HepG2 (cell line): ENCODE measurements around the gene RHD. TPM values are rescaled to one million over a fixed set of nuclear protein-coding genes. Genes with fewer than 3 reads are reported as not detected.
A peak's percentile ranks its signal among the peaks of the same experiment; 100 is the strongest.

ENCODE experiments used
- BORCS8-MEF2B ChIP-seq: sonication (generic); formaldehyde crosslinking; IDR thresholded peaks from 2 replicates; pipeline ENCODE4 v1.8.0; 2022; ENCODE audit warnings: mild to moderate bottlenecking, missing genetic modification reagents
- CBX1 ChIP-seq: IDR thresholded peaks from one replicate; pipeline ENCODE4 v1.6.1; 2016; ENCODE audit warnings: antibody characterized with exemption, low read depth
- ISX ChIP-seq: sonication (generic); formaldehyde crosslinking; conservative IDR thresholded peaks from 2 replicates; pipeline ENCODE4 v1.5.0; 2020; ENCODE audit warnings: missing genetic modification reagents
- JDP2 ChIP-seq: sonication (generic); formaldehyde crosslinking; IDR thresholded peaks from 2 replicates; pipeline ENCODE4 v1.8.1; 2022; ENCODE audit warnings: missing genetic modification reagents, borderline replicate concordance
- KLF16 ChIP-seq, 2 experiments: sonication (generic) in 1 of 2; formaldehyde crosslinking in 1 of 2; IDR thresholded peaks; 2 replicates each; pipeline versions ENCODE4 v1.6.1 to v1.8.0; 2016 to 2023; ENCODE audit warnings: missing genetic modification reagents in 2 of 2, missing compliant biosample characterization in 1 of 2
- MEIS1 ChIP-seq: sonication (generic); formaldehyde crosslinking; IDR thresholded peaks from 2 replicates; pipeline ENCODE4 v1.9.0; 2021; ENCODE audit warnings: mild to moderate bottlenecking, missing genetic modification reagents, moderate library complexity, borderline replicate concordance
- RBFOX2 ChIP-seq: fragments of 200-400 bp; formaldehyde crosslinking; IDR thresholded peaks from 2 replicates; pipeline ENCODE4 v1.6.1; 2017; ENCODE audit warnings: low read depth, mild to moderate bottlenecking, low read length
- REXO4 ChIP-seq: sonication (generic); formaldehyde crosslinking; IDR thresholded peaks from 2 replicates; pipeline ENCODE4 v1.8.0; 2022; ENCODE audit warnings: missing genetic modification reagents, mild to moderate bottlenecking, borderline replicate concordance
- RFXAP ChIP-seq: sonication (generic); formaldehyde crosslinking; IDR thresholded peaks from 2 replicates; pipeline ENCODE4 v1.4.0; 2020; ENCODE audit warnings: missing genetic modification reagents, borderline replicate concordance
- SSRP1 ChIP-seq: IDR thresholded peaks from 2 replicates; pipeline ENCODE4 v1.6.1; 2016; ENCODE audit warnings: control low read depth
- WIZ ChIP-seq: sonication (generic); formaldehyde crosslinking; IDR thresholded peaks from 2 replicates; pipeline ENCODE4 v1.5.1; 2020; ENCODE audit warnings: mild to moderate bottlenecking, missing genetic modification reagents
- ZBTB7B ChIP-seq: sonication (generic); formaldehyde crosslinking; IDR thresholded peaks from 2 replicates; pipeline ENCODE4 v1.4.0; 2020; ENCODE audit warnings: missing genetic modification reagents
- ZNF333 ChIP-seq: sonication (generic); formaldehyde crosslinking; IDR thresholded peaks from 2 replicates; pipeline ENCODE4 v1.4.0; 2020; ENCODE audit warnings: mild to moderate bottlenecking, missing genetic modification reagents, borderline replicate concordance
- ZNF547 ChIP-seq: sonication (generic); formaldehyde crosslinking; IDR thresholded peaks from 2 replicates; pipeline ENCODE4 v1.5.1; 2020; ENCODE audit warnings: mild to moderate bottlenecking, missing genetic modification reagents
- ZNF616 ChIP-seq: sonication (generic); formaldehyde crosslinking; IDR thresholded peaks from 2 replicates; pipeline ENCODE4 v1.5.0; 2020; ENCODE audit warnings: low read depth, mild to moderate bottlenecking, missing genetic modification reagents
- ZNF629 ChIP-seq: sonication (generic); formaldehyde crosslinking; conservative IDR thresholded peaks from 2 replicates; pipeline ENCODE4 v1.5.0; 2020; ENCODE audit warnings: missing genetic modification reagents
- ZNF713 ChIP-seq: sonication (generic); formaldehyde crosslinking; IDR thresholded peaks from 2 replicates; pipeline ENCODE4 v1.4.0; 2020; ENCODE audit warnings: mild to moderate bottlenecking, missing genetic modification reagents
- ZNF747 ChIP-seq: sonication (generic); formaldehyde crosslinking; IDR thresholded peaks from 2 replicates; pipeline ENCODE4 v1.8.1; 2023; ENCODE audit warnings: missing genetic modification reagents, mild to moderate bottlenecking, borderline replicate concordance
- ZNF768 ChIP-seq: sonication (generic); formaldehyde crosslinking; IDR thresholded peaks from 2 replicates; pipeline ENCODE4 v1.4.0; 2020; ENCODE audit warnings: missing genetic modification reagents
- polyA plus RNA-seq, 8 experiments: library from polyadenylated mRNA; depleted of rRNA in 3 of 8; stranded (reverse) in 7 of 8; unstranded in 1 of 8; fragments of >200 nt; fragmentation: Illumina TruSeq in 4 of 8; extraction: Trizol in 4 of 8; gene quantifications; 2 replicates each; pipeline versions ENCODE4 v1.2.1 to v1.2.3, GENCODE V29; 2011 to 2016; ENCODE audit warnings: low read depth in 4 of 8, missing spikeins in 1 of 8, mixed read lengths in 1 of 8; ENCODE audit not compliant: insufficient read depth in 1 of 8
- total RNA-seq, 5 experiments: library from RNA; depleted of rRNA; stranded (reverse); fragments of >200 nt; fragmentation: Illumina TruSeq; extraction: Trizol; gene quantifications; 2 replicates each; pipeline ENCODE4 v1.2.3, GENCODE V29; 2016; ENCODE audit warnings: low read depth in 1 of 5
- TF ChIP-seq, protein P1 (sequence below): IDR thresholded peaks from 2 replicates; pipeline ENCODE4 v1.6.1; 2016; ENCODE audit warnings: low read depth, control low read depth
- TF ChIP-seq, protein P2 (sequence below): sonication (generic); formaldehyde crosslinking; IDR thresholded peaks from 2 replicates; pipeline ENCODE4 v1.8.0; 2022; ENCODE audit warnings: missing genetic modification reagents, mild to moderate bottlenecking, moderate library complexity, borderline replicate concordance
- TF ChIP-seq, protein P3 (sequence below): sonication (generic); formaldehyde crosslinking; IDR thresholded peaks from 2 replicates; pipeline ENCODE4 v1.4.0; 2020; ENCODE audit warnings: missing genetic modification reagents, borderline replicate concordance

RHD gene
- total and polyA plus RNA-seq, 2 of the 13 experiments (the other 11 are each of a cell fraction or from before 2014, with no cell fraction given), result not detected

DNA sequence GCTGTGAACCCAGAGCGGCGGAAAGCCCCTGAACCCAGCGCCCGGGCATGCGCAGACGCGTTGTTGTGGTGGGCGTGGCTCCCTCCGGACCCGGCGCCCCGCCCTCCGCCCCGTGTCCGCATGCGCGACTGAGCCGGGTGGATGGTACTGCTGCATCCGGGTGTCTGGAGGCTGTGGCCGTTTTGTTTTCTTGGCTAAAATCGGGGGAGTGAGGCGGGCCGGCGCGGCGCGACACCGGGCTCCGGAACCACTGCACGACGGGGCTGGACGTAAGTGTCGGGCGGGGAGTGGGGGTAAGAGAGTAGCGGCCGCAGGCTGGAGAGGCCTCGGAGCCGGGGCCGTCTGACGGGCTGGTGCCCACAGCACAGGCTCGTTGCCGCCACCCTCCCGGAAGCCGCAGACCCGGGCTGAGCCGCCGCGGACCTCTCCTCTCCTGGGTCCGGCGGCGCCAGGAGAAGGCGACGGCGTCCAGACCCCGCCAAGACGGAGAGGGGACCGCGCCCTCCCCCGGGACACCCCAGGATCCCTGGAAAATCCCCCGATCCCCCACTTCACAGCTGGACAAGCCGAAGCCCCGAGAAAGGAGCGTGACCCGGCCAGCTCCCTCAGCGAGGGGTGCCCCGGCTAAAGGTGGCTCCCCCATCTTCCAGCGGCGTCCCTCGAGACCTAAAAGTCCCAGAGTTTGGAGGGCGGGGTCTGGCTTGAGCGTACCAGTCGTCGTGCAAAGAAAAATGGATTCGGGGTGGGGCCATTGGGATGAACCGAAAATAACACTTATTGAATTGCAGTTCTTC lies 66.1 kb downstream of the RHD start, which contains the start of gene TMEM50A (continued):
- TF ChIP-seq, protein P1, sequence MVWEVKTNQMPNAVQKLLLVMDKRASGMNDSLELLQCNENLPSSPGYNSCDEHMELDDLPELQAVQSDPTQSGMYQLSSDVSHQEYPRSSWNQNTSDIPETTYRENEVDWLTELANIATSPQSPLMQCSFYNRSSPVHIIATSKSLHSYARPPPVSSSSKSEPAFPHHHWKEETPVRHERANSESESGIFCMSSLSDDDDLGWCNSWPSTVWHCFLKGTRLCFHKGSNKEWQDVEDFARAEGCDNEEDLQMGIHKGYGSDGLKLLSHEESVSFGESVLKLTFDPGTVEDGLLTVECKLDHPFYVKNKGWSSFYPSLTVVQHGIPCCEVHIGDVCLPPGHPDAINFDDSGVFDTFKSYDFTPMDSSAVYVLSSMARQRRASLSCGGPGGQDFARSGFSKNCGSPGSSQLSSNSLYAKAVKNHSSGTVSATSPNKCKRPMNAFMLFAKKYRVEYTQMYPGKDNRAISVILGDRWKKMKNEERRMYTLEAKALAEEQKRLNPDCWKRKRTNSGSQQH (CRISPR knock-in tag), result 0 out of 2 replicates have a peak, but pooled peaks have one; percentile 21
- TF ChIP-seq, protein P2, sequence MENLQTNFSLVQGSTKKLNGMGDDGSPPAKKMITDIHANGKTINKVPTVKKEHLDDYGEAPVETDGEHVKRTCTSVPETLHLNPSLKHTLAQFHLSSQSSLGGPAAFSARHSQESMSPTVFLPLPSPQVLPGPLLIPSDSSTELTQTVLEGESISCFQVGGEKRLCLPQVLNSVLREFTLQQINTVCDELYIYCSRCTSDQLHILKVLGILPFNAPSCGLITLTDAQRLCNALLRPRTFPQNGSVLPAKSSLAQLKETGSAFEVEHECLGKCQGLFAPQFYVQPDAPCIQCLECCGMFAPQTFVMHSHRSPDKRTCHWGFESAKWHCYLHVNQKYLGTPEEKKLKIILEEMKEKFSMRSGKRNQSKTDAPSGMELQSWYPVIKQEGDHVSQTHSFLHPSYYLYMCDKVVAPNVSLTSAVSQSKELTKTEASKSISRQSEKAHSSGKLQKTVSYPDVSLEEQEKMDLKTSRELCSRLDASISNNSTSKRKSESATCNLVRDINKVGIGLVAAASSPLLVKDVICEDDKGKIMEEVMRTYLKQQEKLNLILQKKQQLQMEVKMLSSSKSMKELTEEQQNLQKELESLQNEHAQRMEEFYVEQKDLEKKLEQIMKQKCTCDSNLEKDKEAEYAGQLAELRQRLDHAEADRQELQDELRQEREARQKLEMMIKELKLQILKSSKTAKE (CRISPR knock-in tag), result 0 out of 2 replicates have a peak, but pooled peaks have one; percentile 13
- TF ChIP-seq KLF16 (CRISPR knock-in tag; IDR thresholded peaks at IDR 0.05) (0 out of 4 replicates have a peak, but pooled peaks of 1 of the 2 experiments have one; percentile 18), MEIS1 (no peak), WIZ (CRISPR knock-in tag) (no peak), ZNF547 (CRISPR knock-in tag) (0 out of 2 replicates have a peak, but pooled peaks have one; percentile 33), RFXAP (no peak), ZNF629 (CRISPR knock-in tag) (no peak), REXO4 (CRISPR knock-in tag) (no peak), CBX1 (no peak), SSRP1 (CRISPR knock-in tag) (no peak), JDP2 (CRISPR knock-in tag) (no peak), BORCS8-MEF2B (CRISPR knock-in tag) (peak; percentile 31; the same call in 1 of the 2 replicates), ZBTB7B (no peak; the same call in 1 of the 2 replicates), RBFOX2 (peak; percentile 85), ISX (CRISPR knock-in tag) (no peak), ZNF616 (CRISPR knock-in tag) (peak; percentile 26; the same call in 1 of the 2 replicates), ZNF713 (CRISPR knock-in tag) (0 out of 2 replicates have a peak, but pooled peaks have one; percentile 33), ZNF747 (CRISPR knock-in tag) (peak; percentile 50; the same call in 1 of the 2 replicates), ZNF768 (peak; percentile 28; the same call in 1 of the 2 replicates), ZNF333 (CRISPR knock-in tag) (peak; percentile 83; the same call in 1 of the 2 replicates)
- TF ChIP-seq, protein P3, sequence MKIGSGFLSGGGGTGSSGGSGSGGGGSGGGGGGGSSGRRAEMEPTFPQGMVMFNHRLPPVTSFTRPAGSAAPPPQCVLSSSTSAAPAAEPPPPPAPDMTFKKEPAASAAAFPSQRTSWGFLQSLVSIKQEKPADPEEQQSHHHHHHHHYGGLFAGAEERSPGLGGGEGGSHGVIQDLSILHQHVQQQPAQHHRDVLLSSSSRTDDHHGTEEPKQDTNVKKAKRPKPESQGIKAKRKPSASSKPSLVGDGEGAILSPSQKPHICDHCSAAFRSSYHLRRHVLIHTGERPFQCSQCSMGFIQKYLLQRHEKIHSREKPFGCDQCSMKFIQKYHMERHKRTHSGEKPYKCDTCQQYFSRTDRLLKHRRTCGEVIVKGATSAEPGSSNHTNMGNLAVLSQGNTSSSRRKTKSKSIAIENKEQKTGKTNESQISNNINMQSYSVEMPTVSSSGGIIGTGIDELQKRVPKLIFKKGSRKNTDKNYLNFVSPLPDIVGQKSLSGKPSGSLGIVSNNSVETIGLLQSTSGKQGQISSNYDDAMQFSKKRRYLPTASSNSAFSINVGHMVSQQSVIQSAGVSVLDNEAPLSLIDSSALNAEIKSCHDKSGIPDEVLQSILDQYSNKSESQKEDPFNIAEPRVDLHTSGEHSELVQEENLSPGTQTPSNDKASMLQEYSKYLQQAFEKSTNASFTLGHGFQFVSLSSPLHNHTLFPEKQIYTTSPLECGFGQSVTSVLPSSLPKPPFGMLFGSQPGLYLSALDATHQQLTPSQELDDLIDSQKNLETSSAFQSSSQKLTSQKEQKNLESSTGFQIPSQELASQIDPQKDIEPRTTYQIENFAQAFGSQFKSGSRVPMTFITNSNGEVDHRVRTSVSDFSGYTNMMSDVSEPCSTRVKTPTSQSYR (CRISPR knock-in tag), result no peak
